Ovary (tissue), 3 donors: ENCODE data around the gene ARHGAP33.

Experiments used
- CTCF ChIP-seq, 3 donors: fragments of 450-650 bp in 2 of 3; fragments of 200-600 bp in 1 of 3; IDR thresholded peaks; one replicate each; pipeline versions ENCODE4 v1.5.1 to v1.8.0; 2016 to 2022; ENCODE audit warnings: antibody characterized with exemption in 3 of 3, mild to moderate bottlenecking in 1 of 3
- POLR2A ChIP-seq: fragments of 450-650 bp; IDR thresholded peaks from one replicate; pipeline ENCODE4 v1.6.1; 2017; ENCODE audit warnings: antibody characterized with exemption, mild to moderate bottlenecking, moderate library complexity
- donor health status: DM: no; HTN: no; CAD: no.

GRCh38 chr19:35785339-35785627 is 9.9 kb downstream of the ARHGAP33 start:
- TF ChIP-seq CTCF (IDR thresholded peaks at IDR 0.05): no peak
- no peak for TF ChIP-seq POLR2A
